HL-60 (cell line): ENCODE data around the gene MTMR6.

Source experiments
- DNase-seq, 2 experiments: peaks; one replicate each; pipeline ENCODE4 v3.0.0-alpha.2; 2010 to 2020; ENCODE audit warnings: low read depth in 1 of 2, low spot score in 1 of 2
- H3K27ac ChIP-seq: fragments of 250-450 bp; sonication (Bioruptor Pico); replicated peaks from 2 replicates; pipeline ENCODE4 v1.5.1; 2020; ENCODE audit warnings: mild to moderate bottlenecking, moderate library complexity
- H3K27me3 ChIP-seq: fragments of 250-450 bp; sonication (Bioruptor Pico); 2 replicates; pipeline ENCODE4 v1.5.1; 2021; ENCODE audit warnings: mild to moderate bottlenecking, moderate library complexity; ENCODE audit not compliant: insufficient read depth, poor library complexity, severe bottlenecking
- H3K4me3 ChIP-seq: replicated peaks from 2 replicates; pipeline ENCODE4 v1.5.1; 2011; ENCODE audit warnings: mild to moderate bottlenecking, control low read depth, low read length; ENCODE audit not compliant: insufficient read depth
- GABPA ChIP-seq: IDR thresholded peaks from 2 replicates; pipeline ENCODE4 v1.6.1; 2012; ENCODE audit warnings: low read depth
- POLR2AphosphoS5 ChIP-seq: IDR thresholded peaks from 2 replicates; pipeline ENCODE4 v1.6.1; 2012; ENCODE audit warnings: low read depth
- SPI1 ChIP-seq: IDR thresholded peaks from 2 replicates; pipeline ENCODE4 v1.6.1; 2012; ENCODE audit warnings: low read depth, mild to moderate bottlenecking, borderline replicate concordance
- TF ChIP-seq, protein P1 (sequence below): IDR thresholded peaks from 2 replicates; pipeline ENCODE4 v1.6.1; 2012; ENCODE audit warnings: low read depth; ENCODE audit not compliant: insufficient replicate concordance
- TF ChIP-seq, protein P2 (sequence below): IDR thresholded peaks from one replicate; pipeline ENCODE4 v1.5.1; 2011; ENCODE audit warnings: low read length, control low read depth, inconsistent platforms; ENCODE audit not compliant: insufficient read depth

Gene MTMR6

GRCh38 chr13:25213715-25214114 lies 73.6 kb downstream of the MTMR6 start:
- Histone ChIP-seq H3K4me3 (no peak overlapping the region), H3K27me3 (peaks cover 3% of the 10 kb centered on the region), H3K27ac (no peak overlapping the region)
- DNase-seq, result no peak
- TF ChIP-seq, protein P1, sequence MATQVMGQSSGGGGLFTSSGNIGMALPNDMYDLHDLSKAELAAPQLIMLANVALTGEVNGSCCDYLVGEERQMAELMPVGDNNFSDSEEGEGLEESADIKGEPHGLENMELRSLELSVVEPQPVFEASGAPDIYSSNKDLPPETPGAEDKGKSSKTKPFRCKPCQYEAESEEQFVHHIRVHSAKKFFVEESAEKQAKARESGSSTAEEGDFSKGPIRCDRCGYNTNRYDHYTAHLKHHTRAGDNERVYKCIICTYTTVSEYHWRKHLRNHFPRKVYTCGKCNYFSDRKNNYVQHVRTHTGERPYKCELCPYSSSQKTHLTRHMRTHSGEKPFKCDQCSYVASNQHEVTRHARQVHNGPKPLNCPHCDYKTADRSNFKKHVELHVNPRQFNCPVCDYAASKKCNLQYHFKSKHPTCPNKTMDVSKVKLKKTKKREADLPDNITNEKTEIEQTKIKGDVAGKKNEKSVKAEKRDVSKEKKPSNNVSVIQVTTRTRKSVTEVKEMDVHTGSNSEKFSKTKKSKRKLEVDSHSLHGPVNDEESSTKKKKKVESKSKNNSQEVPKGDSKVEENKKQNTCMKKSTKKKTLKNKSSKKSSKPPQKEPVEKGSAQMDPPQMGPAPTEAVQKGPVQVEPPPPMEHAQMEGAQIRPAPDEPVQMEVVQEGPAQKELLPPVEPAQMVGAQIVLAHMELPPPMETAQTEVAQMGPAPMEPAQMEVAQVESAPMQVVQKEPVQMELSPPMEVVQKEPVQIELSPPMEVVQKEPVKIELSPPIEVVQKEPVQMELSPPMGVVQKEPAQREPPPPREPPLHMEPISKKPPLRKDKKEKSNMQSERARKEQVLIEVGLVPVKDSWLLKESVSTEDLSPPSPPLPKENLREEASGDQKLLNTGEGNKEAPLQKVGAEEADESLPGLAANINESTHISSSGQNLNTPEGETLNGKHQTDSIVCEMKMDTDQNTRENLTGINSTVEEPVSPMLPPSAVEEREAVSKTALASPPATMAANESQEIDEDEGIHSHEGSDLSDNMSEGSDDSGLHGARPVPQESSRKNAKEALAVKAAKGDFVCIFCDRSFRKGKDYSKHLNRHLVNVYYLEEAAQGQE, result no peak
- TF ChIP-seq POLR2AphosphoS5 (no peak), GABPA (no peak), SPI1 (no peak)
- TF ChIP-seq, protein P2, sequence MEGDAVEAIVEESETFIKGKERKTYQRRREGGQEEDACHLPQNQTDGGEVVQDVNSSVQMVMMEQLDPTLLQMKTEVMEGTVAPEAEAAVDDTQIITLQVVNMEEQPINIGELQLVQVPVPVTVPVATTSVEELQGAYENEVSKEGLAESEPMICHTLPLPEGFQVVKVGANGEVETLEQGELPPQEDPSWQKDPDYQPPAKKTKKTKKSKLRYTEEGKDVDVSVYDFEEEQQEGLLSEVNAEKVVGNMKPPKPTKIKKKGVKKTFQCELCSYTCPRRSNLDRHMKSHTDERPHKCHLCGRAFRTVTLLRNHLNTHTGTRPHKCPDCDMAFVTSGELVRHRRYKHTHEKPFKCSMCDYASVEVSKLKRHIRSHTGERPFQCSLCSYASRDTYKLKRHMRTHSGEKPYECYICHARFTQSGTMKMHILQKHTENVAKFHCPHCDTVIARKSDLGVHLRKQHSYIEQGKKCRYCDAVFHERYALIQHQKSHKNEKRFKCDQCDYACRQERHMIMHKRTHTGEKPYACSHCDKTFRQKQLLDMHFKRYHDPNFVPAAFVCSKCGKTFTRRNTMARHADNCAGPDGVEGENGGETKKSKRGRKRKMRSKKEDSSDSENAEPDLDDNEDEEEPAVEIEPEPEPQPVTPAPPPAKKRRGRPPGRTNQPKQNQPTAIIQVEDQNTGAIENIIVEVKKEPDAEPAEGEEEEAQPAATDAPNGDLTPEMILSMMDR, result no peak

DNA sequence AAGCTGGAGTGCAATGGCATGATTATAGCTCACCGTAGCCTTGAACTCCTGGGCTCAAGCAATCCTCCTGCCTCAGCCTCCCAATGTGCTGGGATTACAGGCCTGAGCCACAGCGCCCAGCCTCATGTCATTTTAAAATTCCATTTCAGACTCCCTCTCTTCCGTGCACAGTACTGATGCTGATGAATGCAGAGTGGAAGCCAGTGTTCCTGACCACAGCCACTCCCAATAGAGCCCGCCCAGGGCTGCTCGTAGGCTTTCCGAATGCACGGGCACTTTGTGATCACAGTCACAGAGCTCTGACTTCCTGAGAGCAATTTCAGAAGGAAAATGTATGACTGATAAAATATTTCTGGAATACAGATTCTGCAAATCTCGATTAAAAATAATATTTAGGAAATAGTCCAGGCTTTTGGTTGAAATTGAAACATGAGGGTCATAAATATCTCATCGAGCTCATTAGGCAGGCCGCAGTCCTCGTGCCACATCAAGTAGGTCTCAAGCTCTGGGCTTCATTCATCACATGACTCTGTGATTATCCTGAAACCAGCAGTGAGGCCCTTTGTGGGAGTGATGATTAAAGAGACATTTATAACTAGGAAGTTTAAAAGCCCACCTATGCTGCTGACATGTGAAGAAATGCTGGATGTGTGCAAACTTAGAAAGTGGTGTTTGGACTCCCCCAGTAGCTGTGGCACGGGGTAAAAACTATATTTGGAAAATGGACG lies 76.3 kb downstream of the MTMR6 start:
- TF ChIP-seq, protein P1, result no peak
- TF ChIP-seq SPI1 (no peak), POLR2AphosphoS5 (no peak), GABPA (no peak)
- TF ChIP-seq, protein P2, result no peak

DNA sequence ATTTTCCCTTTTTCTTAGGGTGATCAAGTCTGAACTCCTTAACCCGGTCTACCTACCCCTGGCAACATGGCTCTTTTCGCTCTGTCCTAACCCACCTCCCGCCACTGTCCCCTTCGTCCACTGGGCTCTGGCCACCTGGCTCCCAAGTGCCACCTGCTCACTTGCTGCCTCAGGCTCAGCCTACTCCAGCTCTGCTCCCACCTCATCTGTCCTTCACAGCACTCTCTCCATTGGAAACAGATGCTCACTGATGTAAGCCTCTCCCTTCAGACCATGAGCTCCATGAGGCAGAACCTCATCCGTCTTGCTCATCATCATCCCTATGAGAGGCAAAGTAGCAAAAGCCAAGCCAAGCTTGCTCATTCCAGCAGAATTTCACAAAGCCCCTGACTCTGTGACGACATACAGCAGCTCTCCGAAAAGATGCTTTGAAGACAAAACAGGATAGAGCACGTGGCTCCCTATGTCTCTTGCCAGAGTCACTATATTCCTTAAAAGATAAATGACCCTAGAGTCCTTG lies 79.9 kb downstream of the MTMR6 start:
- H3K27me3 ChIP-seq, result peaks cover 3% of the 10 kb centered on the region
- no peak for DNase-seq
- no peak overlapping the region for H3K27ac ChIP-seq
- H3K4me3 ChIP-seq, result no peak overlapping the region
- TF ChIP-seq, protein P2, result no peak
- TF ChIP-seq POLR2AphosphoS5 (no peak), GABPA (no peak), SPI1 (no peak)
- TF ChIP-seq, protein P1, result no peak

More for the DNA sequence above, 76.3 kb downstream of the MTMR6 start:
- Histone ChIP-seq H3K27me3 (peaks cover 3% of the 10 kb centered on the region), H3K4me3 (no peak overlapping the region), H3K27ac (no peak overlapping the region)
- DNase-seq, result no peak
